H1 (cell line): ENCODE measurements around the gene GTF3C2. TPM values are rescaled to one million over a fixed set of nuclear protein-coding genes. Genes with fewer than 3 reads are reported as not detected.

Source experiments
- BCL11A ChIP-seq, 2 experiments: IDR thresholded peaks; one replicate each; pipeline ENCODE4 v1.6.1; 2011; ENCODE audit warnings: low read depth in 2 of 2, low read length in 2 of 2, mild to moderate bottlenecking in 2 of 2
- EZH2 ChIP-seq: fragments of 200-600 bp; sonication (generic); IDR thresholded peaks from 2 replicates; pipeline ENCODE4 v1.7.1; 2012; ENCODE audit warnings: low read depth, mild to moderate bottlenecking, moderate library complexity, low read length, inconsistent platforms; ENCODE audit not compliant: severe bottlenecking
- FOSL1 ChIP-seq: IDR thresholded peaks from 2 replicates; pipeline ENCODE4 v1.6.1; 2011; ENCODE audit warnings: mild to moderate bottlenecking, low read depth, low read length, moderate library complexity; ENCODE audit not compliant: insufficient read depth
- KDM5A ChIP-seq: fragments of 200-600 bp; IDR thresholded peaks from 2 replicates; pipeline ENCODE4 v1.7.1; 2012; ENCODE audit warnings: mild to moderate bottlenecking, low read length, inconsistent platforms, mixed read lengths
- POLR2AphosphoS5 ChIP-seq: IDR thresholded peaks from 2 replicates; pipeline ENCODE4 v1.6.1; 2011; ENCODE audit warnings: low read depth, low read length
- SIX5 ChIP-seq: IDR thresholded peaks from 2 replicates; pipeline ENCODE4 v1.6.1; 2011; ENCODE audit warnings: mild to moderate bottlenecking, low read depth, low read length
- polyA plus RNA-seq, 7 experiments: library from polyadenylated mRNA; depleted of rRNA in 3 of 7; stranded (reverse) in 5 of 7; unstranded in 2 of 7; fragments of >200 nt in 5 of 7; fragments of 200-250 nt in 2 of 7; gene quantifications; 1 replicate in 5 of 7; 2 replicates in 1 of 7; 4 replicates in 1 of 7; pipeline versions ENCODE4 v1.2.1 to v1.2.3, GENCODE V29; 2011 to 2013; ENCODE audit warnings: missing spikeins in 2 of 7, mixed read lengths in 2 of 7
- total RNA-seq: library from RNA; stranded (reverse); fragmentation: NEBNext Ultra II Directional; extraction: Animal tissue kit (Norgen Biotek cat#: 25700); gene quantifications from 2 replicates; pipeline ENCODE4 v1.2.1, GENCODE V29; 2021

The GTF3C2 gene
- total and polyA plus RNA-seq, 2 of the 8 experiments (the other 6 are each of a cell fraction or from before 2014, with no cell fraction given) = 118 to 127 TPM

DNA sequence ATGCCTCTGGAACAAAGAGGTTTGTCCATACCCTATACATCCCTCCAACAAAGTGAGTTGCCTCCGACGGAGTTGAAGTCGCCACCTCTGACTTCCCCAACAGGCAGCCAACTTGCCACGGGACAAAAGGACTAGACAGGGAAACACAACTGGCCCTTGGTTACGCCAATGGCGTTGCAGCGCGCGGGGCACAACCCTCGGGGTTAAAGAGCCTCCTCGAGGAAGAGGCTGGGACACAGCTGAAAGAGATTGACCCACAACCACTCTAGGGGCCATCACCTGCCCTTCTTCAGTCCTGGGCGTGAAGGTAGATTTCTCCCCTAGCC lies 545 bp downstream of the GTF3C2 start (continued):
- no peak for TF ChIP-seq EZH2
- no peak; the same call in 1 of the 2 replicates for TF ChIP-seq KDM5A
- no peak for TF ChIP-seq FOSL1
- TF ChIP-seq BCL11A (IDR thresholded peaks at IDR 0.05; ENCODE audit: low read depth in 2 of 2, low read length in 2 of 2) = no peak
- TF ChIP-seq SIX5 = no peak
- TF ChIP-seq POLR2AphosphoS5 = no peak
